Transverse colon (tissue), 4 donors: Measurements from ENCODE around the gene ALAD. TPM values are rescaled to one million over a fixed set of nuclear protein-coding genes. Genes with fewer than 3 reads are reported as not detected.
"Not testable (repeated sequence)": the region's sequence is repeated elsewhere in the genome, so short reads cannot be mapped to it uniquely, and the experiment has no call there.

ENCODE experiments used
- DNase-seq: peaks from one replicate; pipeline ENCODE4 v3.0.0-alpha.2; 2019
- H3K27ac ChIP-seq, 4 donors: fragments of 200-600 bp; sonication (generic); 2 replicates each; pipeline ENCODE4 v1.5.1; 2016 to 2018; ENCODE audit warnings: inconsistent platforms in 4 of 4
- H3K27me3 ChIP-seq: fragments of 200-600 bp; sonication (generic); 2 replicates; pipeline ENCODE4 v1.5.1; 2017; ENCODE audit warnings: inconsistent platforms
- H3K36me3 ChIP-seq, 4 donors: fragments of 200-600 bp; sonication (generic); 2 replicates each; pipeline ENCODE4 v1.5.1; 2017 to 2019; ENCODE audit warnings: inconsistent platforms in 4 of 4
- H3K4me1 ChIP-seq, 4 donors: fragments of 200-600 bp; sonication (generic); 2 replicates each; pipeline ENCODE4 v1.5.1; 2017 to 2020; ENCODE audit warnings: inconsistent platforms in 4 of 4
- H3K4me3 ChIP-seq, 4 donors: fragments of 200-600 bp; sonication (generic); 1 replicate in 1 of 4; 2 replicates in 3 of 4; pipeline versions ENCODE4 v1.5.1 to v1.6.1; 2017 to 2019; ENCODE audit warnings: inconsistent platforms in 4 of 4
- H3K9me3 ChIP-seq, 2 donors: fragments of 200-600 bp; sonication (generic); 2 replicates each; pipeline ENCODE4 v1.5.1; 2017 to 2019; ENCODE audit warnings: inconsistent platforms in 2 of 2
- CTCF ChIP-seq, 5 experiments: fragments of 200-600 bp in 3 of 5; fragments of 450-650 bp in 2 of 5; sonication (generic) in 3 of 5; IDR thresholded peaks; 1 replicate in 2 of 5; 2 replicates in 3 of 5; pipeline ENCODE4 v1.5.1; 2016 to 2017; ENCODE audit warnings: antibody characterized with exemption in 5 of 5, inconsistent platforms in 3 of 5, mild to moderate bottlenecking in 2 of 5, moderate library complexity in 1 of 5
- EP300 ChIP-seq: sonication (generic); formaldehyde crosslinking; IDR thresholded peaks from one replicate; pipeline ENCODE4 v1.6.1; 2017; ENCODE audit warnings: antibody characterized with exemption, low read depth
- POLR2A ChIP-seq: fragments of 450-650 bp; IDR thresholded peaks from one replicate; pipeline ENCODE4 v1.6.1; 2016; ENCODE audit warnings: antibody characterized with exemption, mild to moderate bottlenecking, moderate library complexity
- POLR2AphosphoS5 ChIP-seq, 3 donors: sonication (generic); formaldehyde crosslinking; IDR thresholded peaks; one replicate each; pipeline ENCODE4 v1.6.1; 2016; ENCODE audit warnings: antibody characterized with exemption in 3 of 3
- WGBS, 2 donors: methylation state at CpG; one replicate each; pipeline ENCODE4 v1.1.5; 2018; ENCODE audit warnings: low coverage in 1 of 2; 5-methylcytosine and 5-hydroxymethylcytosine counted together
- in situ Hi-C, 4 donors: fragments of 200-750 bp; cut with MboI; loops; one replicate each; pipeline versions ENCODE4 v1.15.0 to v1.15.1; 2017; ENCODE audit warnings: low sequenced_read_pairs in 3 of 4, low pct_ligation_motif_present in 1 of 4, low pct_unique_long_range_greater_than_20kb in 1 of 4
- intact Hi-C: fragments of 100-400 bp; cut with DNase I; formaldehyde crosslinking; loops from one replicate; pipeline ENCODE4 v1.15.1; 2023; ENCODE audit warnings: low total_unique reads
- total RNA-seq, 4 donors: library from RNA; depleted of rRNA; stranded (reverse); fragments of >200 nt; gene quantifications; one replicate each; pipeline ENCODE4 v1.1.0, GENCODE V29; 2016

The ALAD gene
- total RNA-seq, 4 donors from 2014 or later = 18.5 to 107 (median 63.0) TPM

- Histone ChIP-seq H3K4me1 (peaks cover 0 to 22% (median 12%) of the 10 kb centered on the region in 4 donors), H3K27me3 (no peaks in the 10 kb centered on the region), H3K9me3 (no peaks in the 10 kb centered on the region), H3K36me3 (peaks cover 0 to 13% (median 3%) of the 10 kb centered on the region in 4 donors), H3K4me3 (no peak overlapping the region), H3K27ac (no peak overlapping the region)
- intact Hi-C loops (no loop called here), in situ Hi-C loops (no loop called here)
- DNase-seq = no peak
- 66 to 82% methylated on average over 4 to 8 of the region's 8 CpGs for WGBS, 2 donors
- TF ChIP-seq EP300 = no peak
- TF ChIP-seq POLR2A = no peak
- TF ChIP-seq CTCF (IDR thresholded peaks at IDR 0.05) = no peak
- TF ChIP-seq POLR2AphosphoS5 (IDR thresholded peaks at IDR 0.05) = no peak
Observed at GRCh38 chr9:113370806-113371325, 30.2 kb downstream of the ALAD start.

GRCh38 chr9:113369855-113370140 is 31.3 kb downstream of the ALAD start:
- peaks cover 0 to 13% (median 3%) of the 10 kb centered on the region in 4 donors for H3K36me3 ChIP-seq
- WGBS, 2 donors = 80 to 85% methylated on average over 1 to 8 of the region's 11 CpGs

GRCh38 chr9:113368982-113369854 is 31.9 kb downstream of the ALAD start:
- Histone ChIP-seq H3K27me3 (no peaks in the 10 kb centered on the region), H3K27ac (no peak overlapping the region), H3K36me3 (peaks cover 0 to 9% (median 3%) of the 10 kb centered on the region in 4 donors), H3K9me3 (no peaks in the 10 kb centered on the region), H3K4me3 (no peak overlapping the region), H3K4me1 (peaks cover 0 to 7% (median 2%) of the 10 kb centered on the region in 4 donors)
- DNase-seq = no peak
- 76 to 79% methylated on average over 2 to 13 of the region's 13 CpGs for WGBS, 2 donors
- intact Hi-C loops (no loop called here), in situ Hi-C loops (no loop called here)
- TF ChIP-seq POLR2AphosphoS5 (IDR thresholded peaks at IDR 0.05) (no peak), POLR2A (no peak), CTCF (IDR thresholded peaks at IDR 0.05) (no peak), EP300 (no peak)

More at GRCh38 chr9:113369855-113370140, 31.3 kb downstream of the ALAD start:
- intact Hi-C loops = no loop called here
- Histone ChIP-seq H3K4me3 (no peak overlapping the region), H3K27ac (no peak overlapping the region), H3K27me3 (no peaks in the 10 kb centered on the region), H3K4me1 (peaks cover 0 to 11% (median 5%) of the 10 kb centered on the region in 4 donors), H3K9me3 (no peaks in the 10 kb centered on the region)
- in situ Hi-C loops = no loop called here
- DNase-seq = no peak
- no peak for TF ChIP-seq CTCF (IDR thresholded peaks at IDR 0.05)
- no peak for TF ChIP-seq POLR2A
- no peak for TF ChIP-seq POLR2AphosphoS5 (IDR thresholded peaks at IDR 0.05)
- TF ChIP-seq EP300 = no peak

- no peak for TF ChIP-seq POLR2A
- no peak for TF ChIP-seq CTCF (IDR thresholded peaks at IDR 0.05)
- TF ChIP-seq EP300 = no peak
- no peak for TF ChIP-seq POLR2AphosphoS5 (IDR thresholded peaks at IDR 0.05)
- peaks cover 0 to 2% (median under 1%) of the 10 kb centered on the region in 4 donors for H3K4me1 ChIP-seq
- DNase-seq = no peak
- peaks cover 0 to 7% (median under 1%) of the 10 kb centered on the region in 4 donors for H3K36me3 ChIP-seq
- intact Hi-C loops (no loop called here), in situ Hi-C loops (no loop called here)
- H3K4me3 ChIP-seq = no peak overlapping the region
- H3K27me3 ChIP-seq = no peaks in the 10 kb centered on the region
- 78 to 84% methylated on average over 2 to 5 of the region's 5 CpGs for WGBS, 2 donors
- no peaks in the 10 kb centered on the region for H3K9me3 ChIP-seq
- no peak overlapping the region for H3K27ac ChIP-seq
Observed at GRCh38 chr9:113368348-113368981, 32.6 kb downstream of the ALAD start.

- DNase-seq, in situ Hi-C loops, H3K27ac ChIP-seq, intact Hi-C loops, H3K9me3 ChIP-seq, H3K4me1 ChIP-seq, H3K4me3 ChIP-seq, H3K36me3 ChIP-seq, H3K27me3 ChIP-seq: not testable (repeated sequence)
- 90% methylated on average over 3 of the region's 3 CpGs; no CpG with 5 or more reads in 1 of the 2 donors for WGBS, 2 donors
Observed at GRCh38 chr9:113365652-113366051, 35.4 kb downstream of the ALAD start.
